ENCODE results near the gene CALHM4.

DNA sequence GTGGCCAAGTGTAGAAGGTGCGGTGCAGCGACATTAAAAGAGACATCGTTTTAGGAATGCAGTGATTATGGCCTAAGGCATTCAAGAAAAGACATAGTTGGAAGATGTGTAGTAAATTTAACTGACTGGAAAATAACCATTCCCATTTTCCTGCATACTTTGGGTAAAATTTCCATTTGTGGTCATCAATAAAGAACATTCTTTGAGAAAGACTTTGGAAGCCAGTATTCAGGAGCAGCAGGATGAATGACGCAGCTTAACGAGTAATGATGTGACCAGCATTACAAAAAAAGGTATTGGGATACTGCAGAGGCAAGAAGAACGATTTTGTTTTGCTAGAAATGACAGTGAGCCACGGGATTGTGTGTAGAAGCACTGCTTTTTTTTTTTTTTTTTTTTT, 10.8 kb downstream of the CALHM4 start:
- TF ChIP-seq, protein P1, sequence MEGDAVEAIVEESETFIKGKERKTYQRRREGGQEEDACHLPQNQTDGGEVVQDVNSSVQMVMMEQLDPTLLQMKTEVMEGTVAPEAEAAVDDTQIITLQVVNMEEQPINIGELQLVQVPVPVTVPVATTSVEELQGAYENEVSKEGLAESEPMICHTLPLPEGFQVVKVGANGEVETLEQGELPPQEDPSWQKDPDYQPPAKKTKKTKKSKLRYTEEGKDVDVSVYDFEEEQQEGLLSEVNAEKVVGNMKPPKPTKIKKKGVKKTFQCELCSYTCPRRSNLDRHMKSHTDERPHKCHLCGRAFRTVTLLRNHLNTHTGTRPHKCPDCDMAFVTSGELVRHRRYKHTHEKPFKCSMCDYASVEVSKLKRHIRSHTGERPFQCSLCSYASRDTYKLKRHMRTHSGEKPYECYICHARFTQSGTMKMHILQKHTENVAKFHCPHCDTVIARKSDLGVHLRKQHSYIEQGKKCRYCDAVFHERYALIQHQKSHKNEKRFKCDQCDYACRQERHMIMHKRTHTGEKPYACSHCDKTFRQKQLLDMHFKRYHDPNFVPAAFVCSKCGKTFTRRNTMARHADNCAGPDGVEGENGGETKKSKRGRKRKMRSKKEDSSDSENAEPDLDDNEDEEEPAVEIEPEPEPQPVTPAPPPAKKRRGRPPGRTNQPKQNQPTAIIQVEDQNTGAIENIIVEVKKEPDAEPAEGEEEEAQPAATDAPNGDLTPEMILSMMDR (IDR thresholded peaks at IDR 0.05), result no peak
- no peak for TF ChIP-seq POLR2A (IDR thresholded peaks at IDR 0.05)

All from right lobe of liver (tissue), 4 donors.